Activated gamma-delta T cell (primary cell): ENCODE data around the gene DAZ4.
"Not testable (repeated sequence)": the region's sequence is repeated elsewhere in the genome, so short reads cannot be mapped to it uniquely, and the experiment has no call there.

ENCODE experiments used
- DNase-seq: peaks from one replicate; lab custom pipeline; 2025; lab: John Stamatoyannopoulos, UW
- total RNA-seq, 2 donors: gene quantifications; one replicate each; lab custom pipeline; 2026; lab: John Stamatoyannopoulos, UW

The DAZ4 gene, protein sequence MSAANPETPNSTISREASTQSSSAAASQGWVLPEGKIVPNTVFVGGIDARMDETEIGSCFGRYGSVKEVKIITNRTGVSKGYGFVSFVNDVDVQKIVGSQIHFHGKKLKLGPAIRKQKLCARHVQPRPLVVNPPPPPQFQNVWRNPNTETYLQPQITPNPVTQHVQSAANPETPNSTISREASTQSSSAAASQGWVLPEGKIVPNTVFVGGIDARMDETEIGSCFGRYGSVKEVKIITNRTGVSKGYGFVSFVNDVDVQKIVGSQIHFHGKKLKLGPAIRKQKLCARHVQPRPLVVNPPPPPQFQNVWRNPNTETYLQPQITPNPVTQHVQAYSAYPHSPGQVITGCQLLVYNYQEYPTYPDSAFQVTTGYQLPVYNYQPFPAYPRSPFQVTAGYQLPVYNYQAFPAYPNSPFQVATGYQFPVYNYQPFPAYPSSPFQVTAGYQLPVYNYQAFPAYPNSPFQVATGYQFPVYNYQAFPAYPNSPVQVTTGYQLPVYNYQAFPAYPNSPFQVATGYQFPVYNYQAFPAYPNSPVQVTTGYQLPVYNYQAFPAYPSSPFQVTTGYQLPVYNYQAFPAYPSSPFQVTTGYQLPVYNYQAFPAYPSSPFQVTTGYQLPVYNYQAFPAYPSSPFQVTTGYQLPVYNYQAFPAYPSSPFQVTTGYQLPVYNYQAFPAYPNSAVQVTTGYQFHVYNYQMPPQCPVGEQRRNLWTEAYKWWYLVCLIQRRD
- total RNA-seq = 0 reads per million in 2 donors

DNA sequence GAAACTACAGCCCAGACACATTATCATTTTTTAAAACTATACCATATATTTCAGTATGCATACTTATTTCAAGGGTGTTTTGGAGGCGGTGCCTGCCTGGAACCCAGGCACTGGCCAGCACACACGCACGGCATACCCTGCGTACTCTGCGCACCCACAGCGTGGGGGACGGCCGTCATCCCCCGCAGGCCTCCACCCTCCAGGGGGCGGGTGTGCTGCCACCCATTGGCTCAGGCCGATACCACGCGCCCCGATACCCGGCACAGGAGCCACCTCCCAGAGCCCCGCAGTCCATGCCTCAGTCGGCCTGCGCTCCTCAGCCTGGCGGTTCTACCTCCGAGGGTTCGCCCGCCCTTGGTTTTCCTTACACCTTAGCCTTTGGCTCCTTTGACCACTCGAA, at the start of gene DAZ4:
DAZ4 (plus strand) TSS at position 301 of the 400 bp plus-strand sequence. CDS start 208 bp downstream, outside the sequence.
- not testable (repeated sequence) for DNase-seq

- DNase-seq = not testable (repeated sequence)
These were observed 20.4 kb upstream of the DAZ4 start, which contains the start of gene DAZ3 for GRCh38 chrY:24813293-24813692. Gene DAZ3, minus strand, starts transcription at chrY:24813393. Its CDS starts 208 bp downstream, at chrY:24813185.

DNA sequence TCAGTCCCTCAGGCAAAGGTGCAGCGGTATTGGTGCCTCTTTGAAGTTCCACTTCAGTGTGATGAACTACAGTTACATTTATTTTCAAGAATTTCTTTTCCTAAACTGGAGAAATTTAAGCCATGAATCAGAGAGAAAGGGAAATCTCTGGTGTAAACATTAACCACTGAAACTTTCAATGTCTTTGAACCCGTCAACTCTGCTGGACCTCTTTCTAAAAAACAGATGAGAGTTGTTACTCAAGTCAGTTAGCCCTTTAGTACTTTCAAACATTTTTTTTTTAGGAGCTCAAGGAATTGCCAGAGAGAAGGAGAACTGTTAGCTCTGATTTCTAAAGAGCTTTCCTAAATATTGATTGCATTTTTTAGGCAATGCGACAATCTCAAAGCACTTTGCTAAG, 11.9 kb upstream of the DAZ4 start:
- not testable (repeated sequence) for DNase-seq

DNA sequence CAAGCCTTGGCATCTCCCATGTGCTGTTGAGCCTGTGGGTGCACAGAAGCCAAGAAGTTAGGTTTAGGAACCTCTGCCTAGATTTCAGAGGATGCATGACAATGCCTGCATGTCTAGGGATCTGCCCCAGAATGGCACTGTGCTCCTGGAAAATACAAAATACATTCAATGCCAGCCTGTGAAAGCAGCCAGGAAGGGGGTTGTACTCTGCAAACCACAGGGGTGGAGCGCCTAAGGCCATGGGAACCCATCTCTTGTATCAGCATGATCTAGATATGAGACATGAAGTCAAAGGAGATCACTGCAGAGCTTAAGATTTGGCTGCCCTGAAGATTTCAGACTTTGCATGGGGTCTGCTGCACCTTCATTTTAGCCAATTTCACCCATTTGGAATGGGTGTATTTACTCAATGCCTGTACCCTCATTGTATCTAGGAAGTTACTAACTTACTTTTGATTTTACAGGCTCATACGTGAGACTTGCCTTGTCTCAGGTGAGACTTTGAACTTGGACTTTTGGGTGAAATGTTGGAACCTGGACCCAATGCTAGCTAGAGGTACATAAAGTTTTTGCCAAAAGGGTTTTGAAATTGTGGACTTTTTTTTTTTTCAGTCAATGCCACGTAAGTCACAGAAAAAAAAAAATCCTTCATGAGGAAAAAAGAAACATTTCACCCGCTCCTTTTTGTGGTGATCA, 9.4 kb upstream of the DAZ4 start:
- DNase-seq = not testable (repeated sequence)

DNA sequence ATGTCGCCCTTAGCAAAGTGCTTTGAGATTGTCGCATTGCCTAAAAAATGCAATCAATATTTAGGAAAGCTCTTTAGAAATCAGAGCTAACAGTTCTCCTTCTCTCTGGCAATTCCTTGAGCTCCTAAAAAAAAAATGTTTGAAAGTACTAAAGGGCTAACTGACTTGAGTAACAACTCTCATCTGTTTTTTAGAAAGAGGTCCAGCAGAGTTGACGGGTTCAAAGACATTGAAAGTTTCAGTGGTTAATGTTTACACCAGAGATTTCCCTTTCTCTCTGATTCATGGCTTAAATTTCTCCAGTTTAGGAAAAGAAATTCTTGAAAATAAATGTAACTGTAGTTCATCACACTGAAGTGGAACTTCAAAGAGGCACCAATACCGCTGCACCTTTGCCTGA, 8.7 kb upstream of the DAZ4 start:
- DNase-seq = not testable (repeated sequence)
